Stimulated activated CD4-positive, alpha-beta T cell treated with anti-CD3 and anti-CD28 coated beads, Interleukin-2, amount 100 ng/mL, for 48 hours (primary cell): Measurements from ENCODE around the gene VWDE.

Experiments
- DNase-seq, 2 donors: peaks; one replicate each; pipeline ENCODE4 v3.0.0-alpha.2; 2020

VWDE gene

DNA sequence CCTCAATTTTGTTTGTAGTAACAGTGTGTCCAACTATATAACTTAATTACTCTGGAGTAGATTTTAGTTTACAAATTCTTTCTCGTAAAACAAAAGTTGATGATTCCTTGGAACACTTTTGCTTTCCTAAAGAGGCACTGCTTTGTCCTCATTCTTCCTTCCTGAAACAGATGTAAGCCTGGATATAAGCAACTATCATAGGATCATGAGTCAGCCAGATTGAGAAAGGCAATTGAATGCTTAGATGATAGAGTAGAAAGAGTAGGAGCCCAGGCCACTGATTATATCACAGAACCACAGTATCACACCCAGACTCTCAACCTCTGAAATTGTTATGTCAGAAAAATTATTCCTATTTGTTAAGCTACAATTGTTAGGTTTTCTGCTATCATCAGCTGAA lies 122.6 kb downstream of the VWDE start:
- DNase-seq = no peak
